ENCODE data around the gene CLDN18.

GRCh38 chr3:137970914-137971831 is 38.8 kb upstream of the CLDN18 start:
- peak; percentile 84 for TF ChIP-seq CTCF (IDR thresholded peaks at IDR 0.05; ENCODE audit: low read depth, low read length)
- no peak for TF ChIP-seq EZH2phosphoT487 (IDR thresholded peaks at IDR 0.05; ENCODE audit: low read depth)
